HS-27A (cell line): Measurements from ENCODE around the gene RPSA.
"Not testable (repeated sequence)": the region's sequence is repeated elsewhere in the genome, so short reads cannot be mapped to it uniquely, and the experiment has no call there.

Source experiments
- DNase-seq: peaks from one replicate; pipeline ENCODE4 v3.0.0-alpha.2; 2012; ENCODE audit warnings: low read depth, missing footprints

RPSA gene

GRCh38 chr3:39454591-39455217, 48.2 kb downstream of the RPSA start:
- no peak for DNase-seq

- DNase-seq: no peak
These were observed 49.6 kb downstream of the RPSA start for GRCh38 chr3:39456159-39456558.

GRCh38 chr3:39457361-39457760, 50.8 kb downstream of the RPSA start:
- no peak for DNase-seq

GRCh38 chr3:39458579-39458978, 52.1 kb downstream of the RPSA start:
- DNase-seq: not testable (repeated sequence)

DNA sequence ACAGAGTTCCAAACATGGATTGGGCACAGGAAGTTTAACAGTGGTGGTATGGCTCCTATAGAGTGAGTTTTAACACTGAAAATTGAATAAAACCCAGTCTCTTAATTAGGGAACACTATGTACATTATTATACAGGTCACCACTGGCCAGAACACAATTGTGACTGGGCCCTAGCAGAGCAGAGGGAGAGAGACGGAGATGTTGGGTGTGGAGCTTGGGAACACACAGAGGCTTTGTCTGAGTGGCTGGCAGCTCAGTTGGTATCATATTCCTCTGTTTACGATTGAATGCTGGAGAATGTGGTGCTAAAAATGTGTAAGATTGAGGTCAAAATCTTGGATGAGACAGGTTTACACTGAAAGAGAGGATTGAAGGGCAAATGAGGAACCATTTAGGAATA, 54.2 kb downstream of the RPSA start:
- no peak for DNase-seq
